ENCODE data around the gene RSAD1. TPM values are rescaled to one million over a fixed set of nuclear protein-coding genes. Genes with fewer than 3 reads are reported as not detected.

Gene RSAD1
- total RNA-seq, 1 experiment from 2014 or later = 28.7 TPM

DNA sequence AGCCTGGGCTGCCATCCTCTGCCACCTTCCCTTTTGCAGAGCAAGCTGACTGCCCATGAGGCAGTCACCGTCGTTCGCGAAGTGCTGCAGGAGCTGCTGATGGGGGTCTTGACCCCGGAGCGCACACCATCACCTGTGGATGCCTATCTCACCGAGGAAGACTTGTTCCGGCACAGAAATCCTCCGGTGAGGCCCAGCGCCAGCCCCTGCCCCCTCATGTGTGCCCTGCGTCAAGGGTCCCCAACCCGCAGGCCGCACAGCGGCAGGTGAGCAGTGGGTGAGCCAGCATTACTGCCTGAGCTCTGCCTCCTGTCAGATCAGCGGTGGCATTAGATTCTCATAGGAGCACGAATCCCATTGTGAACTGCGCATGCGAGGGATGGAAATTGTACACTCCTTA lies 46.2 kb downstream of the RSAD1 start:
- peaks cover 9% of the 10 kb centered on the region for H3K4me1 Mint-ChIP-seq (ENCODE audit: insufficient read depth, unreplicated experiment)
- POLR2A ChIA-PET = interaction anchor here (2.9 kb wide), 1 partner anchor 38 kb away, joined by 10 read pairs; no protein-coding TSS in a partner anchor
- no peak overlapping the region for H3K4me3 Mint-ChIP-seq (ENCODE audit: unreplicated experiment)
- H3K36me3 Mint-ChIP-seq (ENCODE audit: insufficient read depth, unreplicated experiment) = no peaks in the 10 kb centered on the region
- intact Hi-C loops (cut with micrococcal nuclease) = no loop called here
- no peaks in the 10 kb centered on the region for H3K9me3 Mint-ChIP-seq (ENCODE audit: unreplicated experiment)
- DNase-seq (ENCODE audit: unreplicated experiment) = no peak
- no peak overlapping the region for H3K27ac Mint-ChIP-seq (ENCODE audit: low read depth, unreplicated experiment)
- H3K27me3 Mint-ChIP-seq (ENCODE audit: insufficient read depth, unreplicated experiment) = no peaks in the 10 kb centered on the region
- TF ChIP-seq, protein P1, sequence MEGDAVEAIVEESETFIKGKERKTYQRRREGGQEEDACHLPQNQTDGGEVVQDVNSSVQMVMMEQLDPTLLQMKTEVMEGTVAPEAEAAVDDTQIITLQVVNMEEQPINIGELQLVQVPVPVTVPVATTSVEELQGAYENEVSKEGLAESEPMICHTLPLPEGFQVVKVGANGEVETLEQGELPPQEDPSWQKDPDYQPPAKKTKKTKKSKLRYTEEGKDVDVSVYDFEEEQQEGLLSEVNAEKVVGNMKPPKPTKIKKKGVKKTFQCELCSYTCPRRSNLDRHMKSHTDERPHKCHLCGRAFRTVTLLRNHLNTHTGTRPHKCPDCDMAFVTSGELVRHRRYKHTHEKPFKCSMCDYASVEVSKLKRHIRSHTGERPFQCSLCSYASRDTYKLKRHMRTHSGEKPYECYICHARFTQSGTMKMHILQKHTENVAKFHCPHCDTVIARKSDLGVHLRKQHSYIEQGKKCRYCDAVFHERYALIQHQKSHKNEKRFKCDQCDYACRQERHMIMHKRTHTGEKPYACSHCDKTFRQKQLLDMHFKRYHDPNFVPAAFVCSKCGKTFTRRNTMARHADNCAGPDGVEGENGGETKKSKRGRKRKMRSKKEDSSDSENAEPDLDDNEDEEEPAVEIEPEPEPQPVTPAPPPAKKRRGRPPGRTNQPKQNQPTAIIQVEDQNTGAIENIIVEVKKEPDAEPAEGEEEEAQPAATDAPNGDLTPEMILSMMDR (IDR thresholded peaks at IDR 0.05; ENCODE audit: unreplicated experiment) = no peak
- CTCF ChIA-PET = interaction anchor here (0.7 to 1.0 kb wide), 2 partner anchors 22 to 42 kb away, joined by 3 to 4 read pairs; no protein-coding TSS in a partner anchor
- BruUV-seq (replicated peaks) = no TSS peak

DNA sequence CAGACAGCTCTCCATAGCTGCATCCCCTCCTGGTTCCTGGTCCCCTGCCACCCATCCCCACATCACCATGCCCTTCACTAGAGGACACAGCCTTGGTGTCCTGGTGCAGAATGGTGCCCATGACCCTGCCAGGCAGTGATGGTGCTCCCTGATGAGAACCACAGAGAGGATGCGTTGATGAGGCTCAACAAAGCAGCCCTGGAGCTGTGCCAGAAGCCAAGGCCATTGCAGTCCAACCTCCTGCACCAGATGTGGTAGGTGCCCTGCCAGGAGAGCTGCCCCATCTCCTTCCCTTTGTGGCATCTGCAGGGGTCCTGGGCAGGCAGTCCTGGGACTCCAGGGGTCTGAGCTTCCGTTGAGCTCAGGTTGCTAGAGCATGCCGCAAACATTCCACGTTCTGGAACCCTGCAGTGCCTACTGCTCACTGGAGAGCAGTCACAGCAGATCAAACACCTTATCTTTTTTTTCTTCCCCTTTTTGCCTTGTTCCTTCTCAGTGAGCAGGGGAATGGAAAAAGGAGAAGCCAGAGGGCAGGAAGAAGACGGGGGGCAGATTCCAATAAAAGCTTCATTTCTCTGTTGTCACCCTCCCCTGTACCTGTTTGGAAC lies 48.6 kb downstream of the RSAD1 start:
- ChIA-PET CTCF (interaction anchor here (0.6 kb wide), 2 partner anchors 35 to 108 kb away, joined by 3 read pairs; no protein-coding TSS in a partner anchor), POLR2A (no interaction called here)
- no peaks in the 10 kb centered on the region for H3K27me3 Mint-ChIP-seq (ENCODE audit: insufficient read depth, unreplicated experiment)
- BruUV-seq (replicated peaks) = no TSS peak
- H3K9me3 Mint-ChIP-seq (ENCODE audit: unreplicated experiment) = no peaks in the 10 kb centered on the region
- intact Hi-C loops (cut with micrococcal nuclease) = no loop called here
- H3K36me3 Mint-ChIP-seq (ENCODE audit: insufficient read depth, unreplicated experiment) = no peaks in the 10 kb centered on the region
- no peak overlapping the region for H3K4me3 Mint-ChIP-seq (ENCODE audit: unreplicated experiment)
- no peak for DNase-seq (ENCODE audit: unreplicated experiment)
- H3K27ac Mint-ChIP-seq (ENCODE audit: low read depth, unreplicated experiment) = no peak overlapping the region
- TF ChIP-seq, protein P1 (IDR thresholded peaks at IDR 0.05; ENCODE audit: unreplicated experiment) = no peak
- peaks cover 9% of the 10 kb centered on the region for H3K4me1 Mint-ChIP-seq (ENCODE audit: insufficient read depth, unreplicated experiment)

DNA sequence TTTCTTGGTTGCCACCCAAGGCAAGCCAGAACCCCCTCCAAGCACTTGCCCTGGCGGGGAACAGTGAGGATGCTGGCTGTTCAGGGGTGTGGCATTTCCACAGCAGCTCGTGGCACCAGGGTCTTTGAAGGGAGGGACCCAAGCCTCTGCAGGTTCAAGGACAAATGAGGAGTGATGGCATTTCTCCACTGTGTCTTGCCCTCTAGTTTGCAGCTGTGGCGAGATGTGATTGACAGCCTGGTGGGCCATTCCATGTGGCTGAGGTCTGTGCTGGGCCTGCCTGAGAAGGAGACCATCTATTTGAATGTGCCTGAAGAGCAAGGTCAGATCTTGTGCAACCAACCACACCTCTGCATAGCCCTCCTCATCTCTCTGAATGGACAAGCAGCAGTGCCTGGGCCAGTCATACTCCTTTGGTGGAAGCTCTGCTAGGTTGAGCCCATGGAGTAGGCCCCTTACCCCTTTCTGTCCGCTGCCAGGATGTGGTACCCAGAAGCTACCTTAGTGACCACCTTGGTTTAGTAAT lies 49.4 kb downstream of the RSAD1 start:
- intact Hi-C loops (cut with micrococcal nuclease) = no loop called here
- Mint-ChIP-seq H3K4me1 (ENCODE audit: insufficient read depth, unreplicated experiment) (peaks cover 6% of the 10 kb centered on the region), H3K4me3 (ENCODE audit: unreplicated experiment) (no peak overlapping the region), H3K9me3 (ENCODE audit: unreplicated experiment) (no peaks in the 10 kb centered on the region), H3K27ac (ENCODE audit: low read depth, unreplicated experiment) (no peak overlapping the region), H3K36me3 (ENCODE audit: insufficient read depth, unreplicated experiment) (no peaks in the 10 kb centered on the region), H3K27me3 (ENCODE audit: insufficient read depth, unreplicated experiment) (no peaks in the 10 kb centered on the region)
- no peak for DNase-seq (ENCODE audit: unreplicated experiment)
- ChIA-PET CTCF (no interaction called here), POLR2A (no interaction called here)
- TF ChIP-seq, protein P1 (IDR thresholded peaks at IDR 0.05; ENCODE audit: unreplicated experiment) = no peak
- no TSS peak for BruUV-seq (replicated peaks)

DNA sequence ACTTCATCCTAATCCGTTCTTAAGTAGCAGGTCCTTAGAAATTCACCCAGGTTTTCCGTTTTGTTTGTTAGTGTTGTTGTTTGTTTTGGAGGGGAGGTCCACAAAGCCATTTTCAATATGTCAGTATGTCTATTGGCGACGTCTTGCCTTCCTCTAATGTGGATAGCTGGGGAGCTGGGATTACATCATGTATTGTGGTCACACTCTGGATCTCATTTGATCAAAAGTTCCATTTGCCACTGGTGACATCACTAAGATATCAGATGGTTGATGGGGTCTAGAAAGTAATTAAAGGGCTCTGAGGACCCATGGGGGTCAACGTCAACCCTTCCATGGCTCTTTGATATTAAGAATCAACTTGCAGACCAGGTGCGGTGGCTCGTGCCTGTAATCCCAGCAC lies 51.2 kb downstream of the RSAD1 start:
- TF ChIP-seq, protein P1 (IDR thresholded peaks at IDR 0.05; ENCODE audit: unreplicated experiment) = no peak
- intact Hi-C loops (cut with micrococcal nuclease) = no loop called here
- Mint-ChIP-seq H3K4me1 (ENCODE audit: insufficient read depth, unreplicated experiment) (peaks cover 18% of the 10 kb centered on the region), H3K9me3 (ENCODE audit: unreplicated experiment) (no peaks in the 10 kb centered on the region), H3K36me3 (ENCODE audit: insufficient read depth, unreplicated experiment) (no peaks in the 10 kb centered on the region), H3K27me3 (ENCODE audit: insufficient read depth, unreplicated experiment) (no peaks in the 10 kb centered on the region), H3K27ac (ENCODE audit: low read depth, unreplicated experiment) (no peak overlapping the region), H3K4me3 (ENCODE audit: unreplicated experiment) (no peak overlapping the region)
- ChIA-PET POLR2A (no interaction called here), CTCF (interaction anchor here (1.4 kb wide), 1 partner anchor 50 kb away, joined by 3 read pairs; no protein-coding TSS in a partner anchor)
- no peak for DNase-seq (ENCODE audit: unreplicated experiment)
- BruUV-seq (replicated peaks) = no TSS peak
